Activated naive CD4-positive, alpha-beta T cell treated with anti-CD3 and anti-CD28 coated beads, Interleukin-2, amount 50 U/mL, for 24 hours (primary cell): ENCODE measurements around the gene APH1B.
A peak's percentile ranks its signal among the peaks of the same experiment; 100 is the strongest.

Experiments used
- H3K27ac Mint-ChIP-seq: one replicate; pipeline ENCODE4 v1.8.0; 2021; ENCODE audit warnings: mild to moderate bottlenecking, mixed read lengths
- H3K27me3 Mint-ChIP-seq: one replicate; pipeline ENCODE4 v1.8.0; 2021; ENCODE audit warnings: mixed read lengths
- H3K36me3 Mint-ChIP-seq: one replicate; pipeline ENCODE4 v1.8.0; 2021; ENCODE audit warnings: mixed read lengths
- H3K4me1 Mint-ChIP-seq: one replicate; pipeline ENCODE4 v1.8.0; 2021; ENCODE audit warnings: mixed read lengths
- H3K4me3 Mint-ChIP-seq: one replicate; pipeline ENCODE4 v1.8.0; 2021; ENCODE audit warnings: mild to moderate bottlenecking, mixed read lengths
- H3K9me3 Mint-ChIP-seq: one replicate; pipeline ENCODE4 v1.8.0; 2021; ENCODE audit warnings: mixed read lengths

The APH1B gene

DNA sequence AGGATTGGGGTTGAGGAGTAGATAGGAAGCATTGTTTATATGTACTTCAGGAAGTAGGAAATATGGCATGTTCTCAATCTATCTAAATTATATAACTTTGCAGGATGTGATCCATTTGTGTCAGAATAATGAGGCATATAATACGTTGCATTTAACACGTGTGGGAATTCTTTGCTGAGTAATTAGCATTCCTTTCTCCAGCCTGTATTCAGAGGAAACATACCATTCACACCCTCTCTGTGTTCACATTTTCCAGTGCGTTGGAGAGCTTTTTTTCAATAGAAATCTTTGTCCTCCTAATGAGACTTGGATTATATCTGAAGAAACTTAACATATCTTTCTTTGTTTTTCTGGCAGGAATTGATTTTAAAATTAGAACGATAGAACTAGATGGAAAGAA is 33.0 kb upstream of the APH1B start:
- peak overlapping the region; percentile 90 for H3K27ac Mint-ChIP-seq
- H3K9me3 Mint-ChIP-seq: no peaks in the 10 kb centered on the region
- peak overlapping the region; percentile 49 for H3K4me3 Mint-ChIP-seq
- H3K27me3 Mint-ChIP-seq: no peaks in the 10 kb centered on the region
- peaks cover 32% of the 10 kb centered on the region for H3K36me3 Mint-ChIP-seq
- H3K4me1 Mint-ChIP-seq: peaks cover 81% of the 10 kb centered on the region

DNA sequence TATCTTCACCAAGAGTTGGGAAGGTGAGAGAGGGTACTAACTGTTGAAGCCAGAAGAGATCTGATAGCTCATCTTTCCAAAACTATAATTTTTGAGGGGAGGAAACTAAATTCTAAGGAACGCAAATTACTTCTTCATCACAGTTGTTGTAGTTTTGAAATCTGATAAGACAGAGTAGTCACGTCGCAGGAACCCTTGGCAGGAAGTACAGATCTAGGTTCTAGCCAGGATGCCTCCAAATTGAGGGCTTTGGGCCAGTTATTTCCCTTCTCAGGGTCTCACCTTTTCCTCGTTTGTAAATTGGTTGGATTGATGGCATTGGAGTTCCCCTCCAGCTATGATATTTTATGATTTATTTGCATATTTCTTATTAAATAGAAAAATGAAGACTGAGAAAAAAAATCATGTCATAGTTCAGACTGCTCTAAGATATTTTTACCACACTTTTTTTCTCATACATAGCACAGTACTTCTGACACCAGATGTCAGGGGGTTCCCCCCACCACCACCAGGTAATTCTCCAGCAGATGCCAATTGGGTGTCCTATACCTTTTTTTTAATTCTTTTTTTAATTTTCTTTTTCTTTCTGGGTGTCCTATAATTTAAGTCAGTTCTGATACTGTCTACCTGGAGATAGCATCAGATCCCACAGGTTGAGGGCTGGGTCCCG is 32.3 kb upstream of the APH1B start:
- Mint-ChIP-seq H3K36me3 (peaks cover 28% of the 10 kb centered on the region), H3K27ac (peak overlapping the region; percentile 90), H3K4me1 (peaks cover 78% of the 10 kb centered on the region), H3K4me3 (peak overlapping the region; percentile 49), H3K27me3 (no peaks in the 10 kb centered on the region), H3K9me3 (no peaks in the 10 kb centered on the region)

DNA sequence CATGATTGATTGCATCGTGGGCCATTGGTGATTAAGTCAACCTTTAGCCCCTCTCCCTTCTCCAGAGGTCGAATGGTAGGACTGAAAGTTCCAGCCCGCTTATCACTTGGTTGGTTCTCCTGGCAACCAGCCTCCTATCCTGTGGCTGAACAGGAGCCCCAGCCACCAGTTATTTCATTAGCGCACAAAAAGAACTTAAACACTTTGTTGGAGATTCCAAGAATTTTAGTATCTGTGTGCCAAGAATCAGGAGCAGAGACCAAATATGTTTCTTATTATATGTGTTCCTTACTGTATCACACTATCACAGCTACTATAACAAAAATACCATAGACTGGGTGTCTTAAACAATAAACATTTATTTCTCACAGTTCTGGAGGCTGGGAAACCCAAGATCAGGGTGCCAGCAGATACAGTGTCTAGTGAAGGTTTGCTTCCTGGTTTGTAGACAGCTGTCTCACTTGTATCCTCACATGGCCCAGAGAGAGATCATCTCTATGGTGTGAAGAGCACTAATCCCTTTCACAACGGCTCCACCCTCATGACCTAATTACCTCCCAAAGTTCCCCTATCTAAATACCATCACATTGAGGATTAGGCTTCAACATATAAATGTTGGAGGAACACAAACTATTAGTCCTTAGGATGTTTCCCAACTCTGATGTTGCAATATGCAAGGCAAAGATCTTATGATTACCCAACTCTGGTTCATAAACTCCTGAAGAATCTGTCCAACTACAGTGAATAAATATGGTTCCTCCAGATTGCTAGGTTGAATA is 30.5 kb upstream of the APH1B start:
- Mint-ChIP-seq H3K27me3 (no peaks in the 10 kb centered on the region), H3K27ac (no peak overlapping the region), H3K36me3 (peaks cover 34% of the 10 kb centered on the region), H3K4me1 (peaks cover 72% of the 10 kb centered on the region), H3K9me3 (no peaks in the 10 kb centered on the region), H3K4me3 (no peak overlapping the region)

DNA sequence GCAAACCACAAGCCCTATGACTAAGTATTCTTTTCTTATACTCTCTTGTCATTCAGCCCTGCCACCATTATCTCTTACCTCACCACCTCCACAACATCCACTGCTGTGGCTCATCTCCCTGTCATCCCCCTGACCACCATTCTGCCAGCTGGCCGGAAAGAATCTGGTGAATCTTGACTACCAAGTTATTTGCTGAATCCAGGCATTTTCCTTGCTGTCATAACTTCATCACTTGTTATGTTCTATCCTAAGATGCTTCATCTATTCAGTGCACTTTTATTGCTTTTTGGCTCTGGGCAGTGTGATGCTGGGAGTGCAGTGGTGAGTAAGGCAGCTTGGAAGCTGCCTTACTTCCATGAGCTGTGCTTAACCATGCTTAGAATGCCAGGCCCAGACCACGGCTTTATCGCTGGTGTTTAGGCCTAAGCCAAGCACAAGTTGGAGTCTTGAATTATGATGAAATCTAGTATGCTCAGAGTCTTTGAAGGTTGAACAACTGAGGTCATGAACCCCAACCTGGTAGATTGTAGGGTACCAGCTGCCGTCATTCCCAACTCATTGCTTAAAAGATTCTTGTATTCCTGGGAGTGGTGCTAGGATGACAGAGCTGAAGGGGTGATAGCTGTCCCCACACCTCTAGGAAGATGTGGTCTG is 27.0 kb upstream of the APH1B start:
- Mint-ChIP-seq H3K27ac (no peak overlapping the region), H3K27me3 (no peaks in the 10 kb centered on the region), H3K9me3 (no peaks in the 10 kb centered on the region), H3K4me3 (no peak overlapping the region), H3K36me3 (peaks cover 25% of the 10 kb centered on the region), H3K4me1 (peaks cover 53% of the 10 kb centered on the region)

DNA sequence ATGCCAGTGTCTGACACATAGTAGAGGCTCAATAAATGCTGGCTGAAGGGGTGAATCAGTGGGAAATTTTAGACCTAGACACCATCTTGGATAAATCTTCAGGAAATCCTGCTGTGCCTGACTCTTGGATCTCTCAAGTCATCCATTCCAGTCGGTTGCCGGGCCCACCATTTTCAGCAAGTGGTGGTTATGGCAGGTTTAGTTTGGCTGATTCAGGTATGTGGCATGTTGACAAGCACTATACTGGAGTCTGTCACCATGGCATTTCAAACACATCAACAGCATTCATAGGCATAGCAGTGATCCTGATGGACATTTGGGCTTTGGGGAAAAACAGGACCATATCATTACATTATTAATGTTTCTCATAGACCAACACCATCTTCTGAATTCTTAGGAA is 25.7 kb upstream of the APH1B start:
- peaks cover 27% of the 10 kb centered on the region for H3K36me3 Mint-ChIP-seq
- H3K4me1 Mint-ChIP-seq: peaks cover 49% of the 10 kb centered on the region
- no peaks in the 10 kb centered on the region for H3K9me3 Mint-ChIP-seq
- H3K27me3 Mint-ChIP-seq: no peaks in the 10 kb centered on the region
- no peak overlapping the region for H3K27ac Mint-ChIP-seq
- no peak overlapping the region for H3K4me3 Mint-ChIP-seq

GRCh38 chr15:63252292-63252691 is 25.1 kb upstream of the APH1B start:
- Mint-ChIP-seq H3K27ac (peak overlapping the region; percentile 46), H3K4me3 (no peak overlapping the region), H3K4me1 (peaks cover 43% of the 10 kb centered on the region), H3K9me3 (no peaks in the 10 kb centered on the region), H3K36me3 (peaks cover 25% of the 10 kb centered on the region), H3K27me3 (no peaks in the 10 kb centered on the region)

- Mint-ChIP-seq H3K27ac (no peak overlapping the region), H3K36me3 (peaks cover 24% of the 10 kb centered on the region), H3K4me3 (no peak overlapping the region), H3K4me1 (peaks cover 33% of the 10 kb centered on the region), H3K27me3 (no peaks in the 10 kb centered on the region), H3K9me3 (no peaks in the 10 kb centered on the region)
Observed at GRCh38 chr15:63254991-63255390, 22.4 kb upstream of the APH1B start.

DNA sequence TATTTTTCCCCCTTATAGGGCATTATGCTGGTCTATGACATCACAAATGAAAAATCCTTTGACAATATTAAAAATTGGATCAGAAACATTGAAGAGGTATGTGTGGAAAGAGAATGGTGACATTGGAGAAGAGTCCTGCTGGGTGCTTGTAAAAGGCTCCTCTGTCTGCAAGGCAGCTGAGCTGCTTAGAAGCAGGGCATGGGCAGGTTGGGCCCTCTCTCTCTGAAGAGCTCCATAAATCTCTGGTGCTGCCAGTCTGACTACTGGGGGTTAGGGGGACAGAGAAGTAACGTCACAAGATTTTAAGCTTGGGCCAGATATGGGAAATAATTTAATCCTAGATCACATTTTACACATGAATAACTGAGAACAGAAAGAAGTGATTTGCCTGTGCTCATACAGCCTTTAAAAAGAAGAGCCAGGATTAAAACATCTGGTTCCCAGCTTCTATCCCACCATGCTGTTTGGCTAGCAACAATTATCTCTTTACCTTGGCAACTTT is 21.9 kb upstream of the APH1B start:
- Mint-ChIP-seq H3K36me3 (peaks cover 23% of the 10 kb centered on the region), H3K9me3 (no peaks in the 10 kb centered on the region), H3K27ac (peak overlapping the region; percentile 81), H3K4me3 (no peak overlapping the region), H3K27me3 (no peaks in the 10 kb centered on the region), H3K4me1 (peaks cover 28% of the 10 kb centered on the region)

- H3K9me3 Mint-ChIP-seq: no peaks in the 10 kb centered on the region
- H3K36me3 Mint-ChIP-seq: peaks cover 27% of the 10 kb centered on the region
- no peak overlapping the region for H3K4me3 Mint-ChIP-seq
- H3K4me1 Mint-ChIP-seq: peaks cover 25% of the 10 kb centered on the region
- no peaks in the 10 kb centered on the region for H3K27me3 Mint-ChIP-seq
- H3K27ac Mint-ChIP-seq: peak overlapping the region; percentile 77
Observed at GRCh38 chr15:63256433-63257274, 20.8 kb upstream of the APH1B start.

DNA sequence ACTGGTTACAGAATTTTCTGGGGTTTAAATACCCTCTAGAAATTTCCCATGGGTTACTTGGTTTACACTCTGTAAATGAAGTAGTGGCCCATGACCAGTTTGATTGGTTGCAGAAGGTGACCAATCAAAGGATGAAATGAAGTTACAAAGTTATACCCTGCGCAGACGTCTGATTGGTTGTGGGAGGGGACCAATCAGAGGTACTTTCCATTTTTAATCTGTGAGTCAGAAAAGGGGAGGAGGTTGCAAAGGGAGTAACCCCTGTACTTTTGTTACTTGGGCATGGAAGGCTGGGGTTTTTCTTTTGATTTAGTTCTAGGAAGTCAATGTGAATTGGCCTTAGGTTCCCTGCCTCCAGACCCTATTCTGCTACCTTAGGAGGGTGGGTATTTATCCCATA is 18.7 kb upstream of the APH1B start:
- H3K9me3 Mint-ChIP-seq: no peaks in the 10 kb centered on the region
- peaks cover 33% of the 10 kb centered on the region for H3K36me3 Mint-ChIP-seq
- H3K27me3 Mint-ChIP-seq: no peaks in the 10 kb centered on the region
- H3K4me3 Mint-ChIP-seq: no peak overlapping the region
- peaks cover 20% of the 10 kb centered on the region for H3K4me1 Mint-ChIP-seq
- H3K27ac Mint-ChIP-seq: peak overlapping the region; percentile 17

DNA sequence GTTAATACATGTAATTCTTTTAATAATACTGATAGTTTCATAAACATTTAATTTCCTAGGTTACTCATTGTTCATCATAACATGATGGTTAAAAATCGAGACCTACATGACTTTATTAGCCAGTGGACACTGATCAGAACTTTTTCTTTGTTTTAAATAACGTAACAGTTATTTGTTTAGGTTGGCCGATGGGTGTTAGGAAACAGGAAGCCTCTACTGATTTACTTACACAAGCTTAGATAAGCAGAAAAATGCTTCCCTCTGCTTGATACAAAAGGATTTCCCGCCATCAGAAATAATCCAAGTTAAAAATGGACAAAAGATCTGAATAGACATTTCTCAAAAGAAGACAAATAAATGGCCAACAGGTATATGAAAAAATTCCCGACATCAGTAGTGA is 16.6 kb upstream of the APH1B start:
- Mint-ChIP-seq H3K36me3 (peaks cover 29% of the 10 kb centered on the region), H3K4me1 (peaks cover 19% of the 10 kb centered on the region), H3K4me3 (no peak overlapping the region), H3K27ac (peak overlapping the region; percentile 35), H3K27me3 (no peaks in the 10 kb centered on the region), H3K9me3 (no peaks in the 10 kb centered on the region)

DNA sequence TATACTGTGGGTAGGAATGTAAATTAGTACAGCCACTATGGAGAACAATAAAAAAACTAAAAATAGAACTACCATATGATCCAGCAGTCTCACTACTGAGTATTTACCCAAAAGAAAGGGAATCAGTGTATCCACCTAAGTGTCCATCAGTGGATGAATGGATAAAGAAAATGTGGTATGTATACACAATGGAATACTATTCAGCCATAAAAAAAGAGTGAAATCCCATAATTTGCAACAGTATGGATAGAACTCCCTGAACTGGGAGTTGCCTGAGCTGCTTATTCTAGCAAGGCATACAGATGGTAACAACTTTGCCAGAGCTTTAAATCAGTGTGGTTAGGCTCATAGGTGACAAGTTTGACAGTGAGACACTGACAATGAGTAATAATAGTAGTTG is 16.1 kb upstream of the APH1B start:
- Mint-ChIP-seq H3K27ac (peak overlapping the region; percentile 35), H3K9me3 (no peaks in the 10 kb centered on the region), H3K36me3 (peaks cover 25% of the 10 kb centered on the region), H3K27me3 (no peaks in the 10 kb centered on the region), H3K4me3 (no peak overlapping the region), H3K4me1 (peaks cover 15% of the 10 kb centered on the region)

DNA sequence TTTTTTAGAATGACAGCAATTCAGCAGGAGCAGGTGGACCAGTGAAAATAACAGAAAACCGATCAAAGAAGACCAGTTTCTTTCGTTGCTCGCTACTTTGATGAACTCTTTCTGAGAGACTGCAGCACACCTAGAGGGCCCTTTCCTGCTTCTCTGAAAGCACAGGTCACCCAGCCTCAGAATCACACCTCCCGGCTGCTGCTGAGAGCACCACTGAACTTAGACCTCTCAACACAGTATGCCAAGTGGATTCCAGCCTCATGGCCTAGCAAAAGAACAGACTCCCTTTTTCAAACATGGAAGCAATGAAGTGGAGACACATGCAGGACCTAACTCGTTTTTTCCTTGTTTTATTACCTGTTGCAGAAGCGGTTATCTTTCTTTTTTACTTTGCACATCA is 13.9 kb upstream of the APH1B start:
- no peak overlapping the region for H3K27ac Mint-ChIP-seq
- H3K4me1 Mint-ChIP-seq: peaks cover 10% of the 10 kb centered on the region
- no peak overlapping the region for H3K4me3 Mint-ChIP-seq
- H3K36me3 Mint-ChIP-seq: peaks cover 23% of the 10 kb centered on the region
- no peaks in the 10 kb centered on the region for H3K27me3 Mint-ChIP-seq
- no peaks in the 10 kb centered on the region for H3K9me3 Mint-ChIP-seq

DNA sequence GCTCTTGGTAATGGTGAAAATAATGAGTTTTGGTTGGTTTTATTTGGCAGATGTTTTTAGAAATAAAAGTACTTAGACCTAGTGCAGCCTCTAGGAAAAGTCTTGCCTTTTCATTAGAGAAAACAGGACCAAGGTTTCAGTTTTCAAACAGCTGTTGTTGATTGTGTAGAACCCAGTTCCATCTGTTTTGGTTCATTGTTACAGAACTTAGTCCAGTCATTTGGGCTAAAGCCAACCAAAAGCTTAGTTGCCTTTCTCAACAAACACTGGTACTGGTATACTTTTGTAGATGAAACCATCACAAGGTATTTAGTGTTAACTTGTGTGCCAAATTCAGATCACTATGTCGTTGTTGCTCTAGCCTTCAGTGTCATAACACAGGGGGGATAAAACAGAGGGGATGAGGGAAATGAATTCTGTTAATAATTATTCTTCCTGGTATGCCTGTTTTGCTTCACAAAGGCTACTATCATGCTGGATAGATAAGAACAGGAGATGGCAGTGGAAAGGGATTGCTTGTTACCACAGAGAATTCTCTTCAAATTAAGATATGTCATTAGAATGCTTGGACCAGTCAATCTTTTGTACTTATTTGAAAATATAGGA is 12.6 kb upstream of the APH1B start:
- peaks cover 16% of the 10 kb centered on the region for H3K4me1 Mint-ChIP-seq
- peaks cover 31% of the 10 kb centered on the region for H3K36me3 Mint-ChIP-seq
- H3K27me3 Mint-ChIP-seq: no peaks in the 10 kb centered on the region

DNA sequence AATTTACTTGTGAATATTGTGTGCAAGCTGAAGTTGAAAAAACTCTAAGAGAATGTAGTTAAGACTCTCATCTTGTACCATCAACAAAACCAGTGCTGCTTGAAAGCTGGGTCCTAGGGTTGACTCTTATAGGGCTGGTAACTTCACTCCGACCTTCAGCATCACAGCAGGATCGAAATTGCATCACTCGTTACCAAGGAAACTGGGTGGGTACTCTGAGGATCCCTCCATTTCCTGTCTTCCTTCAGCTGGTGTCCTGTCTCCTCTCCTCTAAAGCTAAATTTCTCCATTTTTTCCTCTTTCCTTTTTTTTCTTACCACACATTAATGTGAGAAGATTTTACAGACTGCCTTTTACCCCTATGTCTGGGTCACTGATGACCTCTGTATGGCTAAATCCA is 3.0 kb upstream of the APH1B start:
- Mint-ChIP-seq H3K9me3 (no peaks in the 10 kb centered on the region), H3K27me3 (no peaks in the 10 kb centered on the region), H3K4me3 (peak overlapping the region; percentile 15), H3K36me3 (peaks cover 11% of the 10 kb centered on the region), H3K27ac (peak overlapping the region; percentile 81), H3K4me1 (peaks cover 38% of the 10 kb centered on the region)

More for the DNA sequence above, 12.6 kb upstream of the APH1B start:
- Mint-ChIP-seq H3K9me3 (no peaks in the 10 kb centered on the region), H3K27ac (peak overlapping the region; percentile 80), H3K4me3 (no peak overlapping the region)
